Esophagus squamous epithelium (tissue), 5 donors: ENCODE measurements around the gene AATK. TPM values are rescaled to one million over a fixed set of nuclear protein-coding genes. Genes with fewer than 3 reads are reported as not detected.

Experiments
- DNase-seq: peaks from one replicate; lab custom pipeline; 2025; lab: John Stamatoyannopoulos, UW
- H3K27ac ChIP-seq, 4 donors: fragments of 200-600 bp; sonication (generic); one replicate each; pipeline ENCODE4 v1.5.1; 2016 to 2019; ENCODE audit warnings: mild to moderate bottlenecking in 1 of 4
- H3K27me3 ChIP-seq, 4 donors: fragments of 200-600 bp; sonication (generic); 1 replicate in 3 of 4; 2 replicates in 1 of 4; pipeline versions ENCODE4 v1.5.1 to v1.6.0; 2017 to 2021; ENCODE audit warnings: antibody characterized with exemption in 1 of 4
- H3K36me3 ChIP-seq, 3 donors: fragments of 200-600 bp; sonication (generic); one replicate each; pipeline ENCODE4 v1.5.1; 2016 to 2019
- H3K4me1 ChIP-seq, 3 donors: fragments of 200-600 bp; sonication (generic); one replicate each; pipeline ENCODE4 v1.5.1; 2017 to 2019
- H3K4me3 ChIP-seq, 4 donors: fragments of 200-600 bp; sonication (generic); 1 replicate in 3 of 4; 2 replicates in 1 of 4; pipeline ENCODE4 v1.5.1; 2016 to 2019; ENCODE audit warnings: mild to moderate bottlenecking in 2 of 4, moderate library complexity in 1 of 4
- H3K9me3 ChIP-seq, 3 donors: fragments of 200-600 bp; sonication (generic); one replicate each; pipeline ENCODE4 v1.5.1; 2016 to 2019
- CTCF ChIP-seq, 6 experiments: fragments of 450-650 bp in 4 of 6; fragments of 200-600 bp in 2 of 6; sonication (generic) in 2 of 6; IDR thresholded peaks; one replicate each; pipeline ENCODE4 v1.5.1; 2016 to 2019; ENCODE audit warnings: antibody characterized with exemption in 6 of 6, mild to moderate bottlenecking in 4 of 6, moderate library complexity in 4 of 6
- POLR2A ChIP-seq, 4 donors: fragments of 450-650 bp; IDR thresholded peaks; one replicate each; pipeline ENCODE4 v1.6.1; 2017; ENCODE audit warnings: antibody characterized with exemption in 4 of 4, mild to moderate bottlenecking in 4 of 4, moderate library complexity in 3 of 4
- WGBS, 2 donors: methylation state at CpG; one replicate each; pipeline ENCODE4 v1.1.5; 2018; 5-methylcytosine and 5-hydroxymethylcytosine counted together
- intact Hi-C: fragments of 100-400 bp; cut with DNase I; formaldehyde crosslinking; loops from one replicate; pipeline ENCODE4 v1.15.0; 2022
- total RNA-seq, 4 donors: library from RNA; depleted of rRNA; stranded (reverse); fragments of >200 nt; gene quantifications; one replicate each; pipeline ENCODE4 v1.1.0, GENCODE V29; 2016
- donor health status: DM: yes; HTN: yes; CAD: no.

AATK gene
- total RNA-seq, 4 donors from 2014 or later: 0.57 to 1.5 (median 0.70) TPM; not detected in 1

DNA sequence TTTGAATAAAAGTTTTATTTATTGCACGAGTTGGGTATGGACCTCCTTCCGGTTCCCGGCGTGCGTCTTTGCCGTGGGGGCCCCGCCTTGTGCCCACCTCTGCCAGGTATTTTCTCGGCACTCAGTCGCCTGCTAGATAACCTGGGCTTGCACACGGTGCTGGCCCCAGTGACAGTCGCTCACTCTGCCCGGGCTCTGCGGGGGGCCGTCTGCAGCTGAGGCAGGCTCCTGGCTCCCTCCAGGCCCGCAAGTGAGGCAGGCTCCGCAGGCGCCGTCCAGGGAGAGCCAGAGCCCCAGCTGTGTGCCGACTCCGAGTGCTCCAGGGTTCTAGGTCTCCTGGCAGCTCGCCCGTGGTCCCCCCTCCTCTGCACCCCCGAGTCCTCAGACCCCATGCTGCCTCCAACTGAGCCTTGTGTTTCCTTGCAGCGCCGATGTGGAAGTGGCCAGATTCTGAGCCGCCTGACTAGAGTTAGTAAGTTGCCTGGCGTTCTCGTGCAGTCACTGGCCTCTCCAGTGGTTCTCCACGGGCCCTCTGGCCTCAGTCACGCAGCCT lies 55.5 kb downstream of the AATK start:
- no peak for DNase-seq
- TF ChIP-seq CTCF (IDR thresholded peaks at IDR 0.05) (no peak), POLR2A (IDR thresholded peaks at IDR 0.05) (no peak)
- peaks cover 21 to 99% (median 30%) of the 10 kb centered on the region in 3 donors for H3K36me3 ChIP-seq

DNA sequence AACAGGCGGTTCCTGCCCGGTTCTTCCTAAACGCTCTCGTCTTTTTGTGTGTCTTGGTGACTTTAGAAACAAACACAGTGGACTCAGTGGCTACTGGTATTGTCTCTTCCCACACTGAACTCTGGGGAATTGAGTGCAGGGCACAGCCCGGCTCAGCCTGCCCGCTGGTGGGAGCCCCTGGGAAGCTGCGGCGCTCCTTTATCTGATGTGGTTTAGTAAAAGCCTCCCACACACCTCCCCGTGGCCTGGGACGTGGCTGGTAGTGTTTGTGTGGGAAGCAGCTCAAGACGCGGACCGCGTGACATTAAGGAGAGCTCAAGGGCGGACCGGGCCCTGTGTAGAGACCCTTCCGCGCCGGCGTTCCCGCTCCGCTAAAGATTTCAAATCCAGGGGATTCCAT lies 56.1 kb downstream of the AATK start:
- H3K36me3 ChIP-seq: peaks cover 25 to 99% (median 32%) of the 10 kb centered on the region in 3 donors
- no peak overlapping the region for H3K4me3 ChIP-seq
- peaks cover 0 to 9% (median 0%) of the 10 kb centered on the region in 3 donors for H3K4me1 ChIP-seq
- no peak for DNase-seq
- 86 to 92% methylated on average over 18 to 20 of the region's 22 CpGs for WGBS, 2 donors
- intact Hi-C loops: loop anchor here (10.0 kb wide), 1 partner anchor 115 kb away; the partner anchor contains the start of gene CHMP6
- no peaks in the 10 kb centered on the region for H3K9me3 ChIP-seq
- H3K27me3 ChIP-seq: no peaks in the 10 kb centered on the region
- no peak overlapping the region for H3K27ac ChIP-seq
- TF ChIP-seq POLR2A (IDR thresholded peaks at IDR 0.05) (no peak), CTCF (IDR thresholded peaks at IDR 0.05) (no peak)

More for the DNA sequence above, 55.5 kb downstream of the AATK start:
- no peaks in the 10 kb centered on the region for H3K9me3 ChIP-seq
- H3K27ac ChIP-seq: no peak overlapping the region
- H3K27me3 ChIP-seq: no peaks in the 10 kb centered on the region
- H3K4me3 ChIP-seq: no peak overlapping the region
- WGBS, 2 donors: 81 to 91% methylated on average over 10 to 19 of the region's 30 CpGs
- peaks cover 0 to 15% (median 0%) of the 10 kb centered on the region in 3 donors for H3K4me1 ChIP-seq
- intact Hi-C loops: no loop called here

DNA sequence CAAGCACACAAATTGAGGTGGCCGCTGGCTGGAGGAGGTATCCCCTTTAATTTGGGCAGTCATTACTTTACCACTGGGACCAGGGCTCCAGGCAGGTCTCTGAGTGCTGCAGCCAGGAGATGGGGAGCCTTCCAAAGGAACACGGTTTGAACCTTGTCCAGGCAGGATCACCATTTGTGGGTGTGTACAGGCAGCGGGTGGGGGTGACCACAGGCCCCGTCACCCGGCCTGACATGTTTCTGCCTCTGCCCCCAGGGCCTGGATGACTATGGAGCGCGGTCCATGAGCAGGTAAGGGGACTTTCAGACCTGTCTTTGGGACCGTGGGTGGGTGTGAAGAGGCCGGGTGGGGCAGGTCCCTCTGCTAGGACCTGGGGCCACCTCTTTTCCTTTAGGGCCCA lies 57.8 kb downstream of the AATK start:
- no peak for DNase-seq
- WGBS, 2 donors: 30 to 42% methylated on average over 5 of the region's 9 CpGs
- Histone ChIP-seq H3K4me1 (peaks cover 0 to 5% (median 0%) of the 10 kb centered on the region in 3 donors), H3K27ac (no peak overlapping the region), H3K4me3 (no peak overlapping the region), H3K9me3 (no peaks in the 10 kb centered on the region), H3K27me3 (no peaks in the 10 kb centered on the region), H3K36me3 (peaks cover 37 to 100% (median 40%) of the 10 kb centered on the region in 3 donors)
- TF ChIP-seq CTCF (IDR thresholded peaks at IDR 0.05): no peak
- no peak for TF ChIP-seq POLR2A (IDR thresholded peaks at IDR 0.05)
- intact Hi-C loops: loop anchor here (10.0 kb wide), 1 partner anchor 113 kb away; the partner anchor contains the start of gene CHMP6

DNA sequence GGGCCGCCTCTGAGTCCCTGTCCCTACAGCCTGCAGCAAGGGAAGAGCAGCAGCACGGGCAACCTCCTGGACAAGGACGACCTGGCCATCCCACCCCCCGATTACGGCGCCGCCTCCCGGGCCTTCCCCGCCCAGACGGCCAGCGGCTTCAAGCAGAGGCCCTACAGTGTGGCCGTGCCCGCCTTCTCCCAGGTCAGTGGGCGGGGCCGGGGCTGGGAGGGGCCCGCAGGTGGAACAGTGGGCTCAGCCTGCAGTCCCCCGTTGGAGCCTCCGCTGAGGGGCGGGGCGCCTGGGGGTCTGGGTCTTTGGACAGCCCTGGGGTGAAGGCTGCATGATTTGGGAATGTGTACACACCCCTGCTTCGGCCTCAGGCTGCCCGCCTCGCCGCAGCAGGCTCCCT lies 59.3 kb downstream of the AATK start:
- Histone ChIP-seq H3K36me3 (peaks cover 37 to 100% (median 40%) of the 10 kb centered on the region in 3 donors), H3K27me3 (no peaks in the 10 kb centered on the region), H3K27ac (no peak overlapping the region), H3K9me3 (no peaks in the 10 kb centered on the region), H3K4me3 (no peak overlapping the region), H3K4me1 (peaks cover 0 to 9% (median under 1%) of the 10 kb centered on the region in 3 donors)
- TF ChIP-seq POLR2A (IDR thresholded peaks at IDR 0.05): no peak
- TF ChIP-seq CTCF (IDR thresholded peaks at IDR 0.05): no peak
- intact Hi-C loops: loop anchor here (10.0 kb wide), 1 partner anchor 112 kb away; the partner anchor contains the start of gene CHMP6
- WGBS, 2 donors: no CpG with 5 or more reads among the region's 24 CpGs
- DNase-seq: no peak

DNA sequence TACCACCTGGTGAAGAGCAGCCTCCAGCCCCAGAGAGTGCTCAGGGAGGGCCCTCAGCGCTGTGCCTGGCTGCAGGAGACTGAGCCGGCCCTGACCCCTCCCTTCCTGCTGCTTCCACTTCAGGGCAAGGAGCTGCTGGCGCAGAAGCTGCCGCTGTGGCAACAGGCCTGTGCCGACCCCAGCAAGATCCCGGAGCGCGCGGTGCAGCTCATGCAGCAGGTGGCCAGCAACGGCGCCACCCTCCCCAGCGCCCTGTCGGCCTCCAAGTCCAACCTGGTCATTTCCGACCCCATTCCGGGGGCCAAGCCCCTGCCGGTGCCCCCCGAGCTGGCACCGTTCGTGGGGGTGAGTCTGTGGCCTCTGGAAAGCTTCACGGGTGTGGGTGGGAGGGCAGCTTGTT lies 62.6 kb downstream of the AATK start:
- intact Hi-C loops: loop anchor here (10.0 kb wide), 1 partner anchor 109 kb away; the partner anchor contains the start of gene CHMP6
- TF ChIP-seq POLR2A (IDR thresholded peaks at IDR 0.05) (no peak), CTCF (IDR thresholded peaks at IDR 0.05) (no peak)

More for the DNA sequence above, 62.6 kb downstream of the AATK start:
- DNase-seq: no peak
- Histone ChIP-seq H3K4me1 (peaks cover 0 to 27% (median 4%) of the 10 kb centered on the region in 3 donors), H3K9me3 (no peaks in the 10 kb centered on the region), H3K4me3 (no peak overlapping the region), H3K36me3 (peaks cover 37 to 100% (median 39%) of the 10 kb centered on the region in 3 donors), H3K27me3 (no peaks in the 10 kb centered on the region), H3K27ac (no peak overlapping the region)
- 92% methylated on average over 5 of the region's 20 CpGs; no CpG with 5 or more reads in 1 of the 2 donors for whole genome bisulfite sequencing, 2 donors
